ENCODE results near the gene CTU2.

CTU2 gene

GRCh38 chr16:88680554-88681083 is 25.7 kb upstream of the CTU2 start:
- Histone ChIP-seq H3K9ac (ENCODE audit: low read length in 5 of 5) (no peak overlapping the region), H3K36me3 (ENCODE audit: control insufficient read depth in 5 of 5, insufficient read depth in 5 of 5, low read length in 5 of 5) (peaks cover 0 to 4% (median 2%) of the 10 kb centered on the region in 5 donors), H3K27ac (ENCODE audit: low read depth, low read length) (no peak overlapping the region), H3K4me3 (ENCODE audit: low read depth in 1 of 5, low read length in 5 of 5) (no peak overlapping the region), H3K4me1 (ENCODE audit: control insufficient read depth in 5 of 5, insufficient read depth in 5 of 5, low read length in 5 of 5) (peaks cover 0 to 36% (median 20%) of the 10 kb centered on the region in 5 donors), H3K27me3 (ENCODE audit: control insufficient read depth in 5 of 5, insufficient read depth in 4 of 5, low read length in 5 of 5) (peaks cover 36 to 54% (median 37%) of the 10 kb centered on the region in 5 donors), H3K9me3 (ENCODE audit: control insufficient read depth in 5 of 5, low read length in 5 of 5) (no peaks in the 10 kb centered on the region)

GRCh38 chr16:88681084-88681680 is 25.1 kb upstream of the CTU2 start:
- no peak overlapping the region for H3K27ac ChIP-seq (ENCODE audit: low read depth, low read length)
- H3K9me3 ChIP-seq (ENCODE audit: control insufficient read depth in 5 of 5, low read length in 5 of 5): no peaks in the 10 kb centered on the region
- H3K4me3 ChIP-seq (ENCODE audit: low read depth in 1 of 5, low read length in 5 of 5): no peak overlapping the region
- H3K9ac ChIP-seq (ENCODE audit: low read length in 5 of 5): no peak overlapping the region
- H3K27me3 ChIP-seq (ENCODE audit: control insufficient read depth in 5 of 5, insufficient read depth in 4 of 5, low read length in 5 of 5): peaks cover 36 to 56% (median 39%) of the 10 kb centered on the region in 5 donors
- peaks cover 0 to 42% (median 25%) of the 10 kb centered on the region in 5 donors for H3K4me1 ChIP-seq (ENCODE audit: control insufficient read depth in 5 of 5, insufficient read depth in 5 of 5, low read length in 5 of 5)
- peaks cover 0 to 4% (median 0%) of the 10 kb centered on the region in 5 donors for H3K36me3 ChIP-seq (ENCODE audit: control insufficient read depth in 5 of 5, insufficient read depth in 5 of 5, low read length in 5 of 5)

- Histone ChIP-seq H3K4me1 (ENCODE audit: control insufficient read depth in 5 of 5, insufficient read depth in 5 of 5, low read length in 5 of 5) (peaks cover 0 to 47% (median 30%) of the 10 kb centered on the region in 5 donors), H3K9me3 (ENCODE audit: control insufficient read depth in 5 of 5, low read length in 5 of 5) (no peaks in the 10 kb centered on the region), H3K4me3 (ENCODE audit: low read depth in 1 of 5, low read length in 5 of 5) (no peak overlapping the region), H3K27ac (ENCODE audit: low read depth, low read length) (no peak overlapping the region), H3K9ac (ENCODE audit: low read length in 5 of 5) (no peak overlapping the region), H3K27me3 (ENCODE audit: control insufficient read depth in 5 of 5, insufficient read depth in 4 of 5, low read length in 5 of 5) (peaks cover 36 to 56% (median 39%) of the 10 kb centered on the region in 5 donors), H3K36me3 (ENCODE audit: control insufficient read depth in 5 of 5, insufficient read depth in 5 of 5, low read length in 5 of 5) (peaks cover 0 to 4% (median 0%) of the 10 kb centered on the region in 5 donors)
Observed at GRCh38 chr16:88681709-88682451, 24.4 kb upstream of the CTU2 start.

- no peak overlapping the region for H3K27ac ChIP-seq (ENCODE audit: low read depth, low read length)
- H3K4me1 ChIP-seq (ENCODE audit: control insufficient read depth in 5 of 5, insufficient read depth in 5 of 5, low read length in 5 of 5): peaks cover 0 to 42% (median 34%) of the 10 kb centered on the region in 5 donors
- no peaks in the 10 kb centered on the region for H3K9me3 ChIP-seq (ENCODE audit: control insufficient read depth in 5 of 5, low read length in 5 of 5)
- H3K4me3 ChIP-seq (ENCODE audit: low read depth in 1 of 5, low read length in 5 of 5): no peak overlapping the region
- peaks cover 22 to 56% (median 40%) of the 10 kb centered on the region in 5 donors for H3K27me3 ChIP-seq (ENCODE audit: control insufficient read depth in 5 of 5, insufficient read depth in 4 of 5, low read length in 5 of 5)
- H3K9ac ChIP-seq (ENCODE audit: low read length in 5 of 5): no peak overlapping the region
- H3K36me3 ChIP-seq (ENCODE audit: control insufficient read depth in 5 of 5, insufficient read depth in 5 of 5, low read length in 5 of 5): no peaks in the 10 kb centered on the region
Observed at GRCh38 chr16:88684569-88685155, 21.6 kb upstream of the CTU2 start.

GRCh38 chr16:88685156-88686061 is 20.9 kb upstream of the CTU2 start:
- Histone ChIP-seq H3K4me1 (ENCODE audit: control insufficient read depth in 5 of 5, insufficient read depth in 5 of 5, low read length in 5 of 5) (peaks cover 0 to 42% (median 34%) of the 10 kb centered on the region in 5 donors), H3K27me3 (ENCODE audit: control insufficient read depth in 5 of 5, insufficient read depth in 4 of 5, low read length in 5 of 5) (peaks cover 21 to 60% (median 44%) of the 10 kb centered on the region in 5 donors), H3K4me3 (ENCODE audit: low read depth in 1 of 5, low read length in 5 of 5) (peak overlapping the region in 3 of 5 donors; percentile 53 to 68 (median 61)), H3K9me3 (ENCODE audit: control insufficient read depth in 5 of 5, low read length in 5 of 5) (no peaks in the 10 kb centered on the region), H3K36me3 (ENCODE audit: control insufficient read depth in 5 of 5, insufficient read depth in 5 of 5, low read length in 5 of 5) (no peaks in the 10 kb centered on the region), H3K27ac (ENCODE audit: low read depth, low read length) (no peak overlapping the region), H3K9ac (ENCODE audit: low read length in 5 of 5) (peak overlapping the region in 3 of 5 donors; percentile 30 to 41 (median 39))

GRCh38 chr16:88686062-88686438 is 20.3 kb upstream of the CTU2 start:
- Histone ChIP-seq H3K27ac (ENCODE audit: low read depth, low read length) (no peak overlapping the region), H3K27me3 (ENCODE audit: control insufficient read depth in 5 of 5, insufficient read depth in 4 of 5, low read length in 5 of 5) (peaks cover 20 to 59% (median 48%) of the 10 kb centered on the region in 5 donors), H3K4me1 (ENCODE audit: control insufficient read depth in 5 of 5, insufficient read depth in 5 of 5, low read length in 5 of 5) (peaks cover 0 to 40% (median 34%) of the 10 kb centered on the region in 5 donors), H3K9me3 (ENCODE audit: control insufficient read depth in 5 of 5, low read length in 5 of 5) (no peaks in the 10 kb centered on the region), H3K36me3 (ENCODE audit: control insufficient read depth in 5 of 5, insufficient read depth in 5 of 5, low read length in 5 of 5) (no peaks in the 10 kb centered on the region), H3K9ac (ENCODE audit: low read length in 5 of 5) (peak overlapping the region in 2 of 5 donors; percentile 39 to 41), H3K4me3 (ENCODE audit: low read depth in 1 of 5, low read length in 5 of 5) (peak overlapping the region in 4 of 5 donors; percentile 47 to 68 (median 57))

- no peaks in the 10 kb centered on the region for H3K9me3 ChIP-seq (ENCODE audit: control insufficient read depth in 5 of 5, low read length in 5 of 5)
- H3K27ac ChIP-seq (ENCODE audit: low read depth, low read length): no peak within 1 kb of the TSS
- peak within 1 kb of the TSS in 4 of 5 donors; percentile 47 to 68 (median 57) for H3K4me3 ChIP-seq (ENCODE audit: low read depth in 1 of 5, low read length in 5 of 5)
- H3K36me3 ChIP-seq (ENCODE audit: control insufficient read depth in 5 of 5, insufficient read depth in 5 of 5, low read length in 5 of 5): no peaks in the 10 kb centered on the region
- H3K4me1 ChIP-seq (ENCODE audit: control insufficient read depth in 5 of 5, insufficient read depth in 5 of 5, low read length in 5 of 5): peaks cover 0 to 40% (median 30%) of the 10 kb centered on the region in 5 donors
- peak within 1 kb of the TSS in 3 of 5 donors; percentile 35 to 41 (median 39) for H3K9ac ChIP-seq (ENCODE audit: low read length in 5 of 5)
- H3K27me3 ChIP-seq (ENCODE audit: control insufficient read depth in 5 of 5, insufficient read depth in 4 of 5, low read length in 5 of 5): peaks cover 20 to 55% (median 46%) of the 10 kb centered on the region in 5 donors
Observed at GRCh38 chr16:88686439-88687253, 19.7 kb upstream of the CTU2 start, which contains the start of gene SNAI3. Gene SNAI3 (minus strand): TSS chr16:88686507. CDS start chr16:88686406, 101 bp downstream.

GRCh38 chr16:88687254-88687576 is 19.1 kb upstream of the CTU2 start:
- H3K4me3 ChIP-seq (ENCODE audit: low read depth in 1 of 5, low read length in 5 of 5): no peak overlapping the region
- H3K4me1 ChIP-seq (ENCODE audit: control insufficient read depth in 5 of 5, insufficient read depth in 5 of 5, low read length in 5 of 5): peaks cover 0 to 38% (median 26%) of the 10 kb centered on the region in 5 donors
- H3K9ac ChIP-seq (ENCODE audit: low read length in 5 of 5): no peak overlapping the region
- H3K27me3 ChIP-seq (ENCODE audit: control insufficient read depth in 5 of 5, insufficient read depth in 4 of 5, low read length in 5 of 5): peaks cover 17 to 52% (median 40%) of the 10 kb centered on the region in 5 donors
- no peaks in the 10 kb centered on the region for H3K36me3 ChIP-seq (ENCODE audit: control insufficient read depth in 5 of 5, insufficient read depth in 5 of 5, low read length in 5 of 5)
- H3K27ac ChIP-seq (ENCODE audit: low read depth, low read length): no peak overlapping the region
- H3K9me3 ChIP-seq (ENCODE audit: control insufficient read depth in 5 of 5, low read length in 5 of 5): no peaks in the 10 kb centered on the region

- peaks cover 19 to 53% (median 39%) of the 10 kb centered on the region in 5 donors for H3K27me3 ChIP-seq (ENCODE audit: control insufficient read depth in 5 of 5, insufficient read depth in 4 of 5, low read length in 5 of 5)
- H3K9ac ChIP-seq (ENCODE audit: low read length in 5 of 5): no peak overlapping the region
- peaks cover 0 to 38% (median 26%) of the 10 kb centered on the region in 5 donors for H3K4me1 ChIP-seq (ENCODE audit: control insufficient read depth in 5 of 5, insufficient read depth in 5 of 5, low read length in 5 of 5)
Observed at GRCh38 chr16:88687676-88688012, 18.7 kb upstream of the CTU2 start.

More at GRCh38 chr16:88687676-88688012, 18.7 kb upstream of the CTU2 start:
- Histone ChIP-seq H3K9me3 (ENCODE audit: control insufficient read depth in 5 of 5, low read length in 5 of 5) (no peaks in the 10 kb centered on the region), H3K36me3 (ENCODE audit: control insufficient read depth in 5 of 5, insufficient read depth in 5 of 5, low read length in 5 of 5) (no peaks in the 10 kb centered on the region), H3K4me3 (ENCODE audit: low read depth in 1 of 5, low read length in 5 of 5) (no peak overlapping the region), H3K27ac (ENCODE audit: low read depth, low read length) (no peak overlapping the region)

Data from subcutaneous abdominal adipose tissue (tissue), 5 donors.